Liver (tissue), 9 donors: Measurements from ENCODE around the gene SIPA1L2. TPM values are rescaled to one million over a fixed set of nuclear protein-coding genes. Genes with fewer than 3 reads are reported as not detected.

ENCODE experiments used
- DNase-seq: peaks from one replicate; pipeline ENCODE4 v3.0.0-alpha.2; 2017; ENCODE audit warnings: low spot score
- H3K27ac ChIP-seq, 2 donors: one replicate each; pipeline ENCODE4 v1.7.0; 2013; ENCODE audit warnings: inconsistent platforms in 2 of 2, low read length in 2 of 2, control low read depth in 1 of 2, low read depth in 1 of 2, mild to moderate bottlenecking in 1 of 2
- H3K27me3 ChIP-seq, 4 donors: one replicate each; pipeline versions ENCODE4 v1.6.1 to v1.7.0; 2013; ENCODE audit warnings: low read length in 3 of 4, inconsistent platforms in 1 of 4, mild to moderate bottlenecking in 1 of 4, moderate library complexity in 1 of 4; ENCODE audit not compliant: control insufficient read depth in 4 of 4, insufficient read depth in 4 of 4
- H3K36me3 ChIP-seq, 4 donors: one replicate each; pipeline versions ENCODE4 v1.6.1 to v1.7.0; 2013; ENCODE audit warnings: low read length in 3 of 4, mild to moderate bottlenecking in 3 of 4, low read depth in 1 of 4, moderate library complexity in 1 of 4; ENCODE audit not compliant: control insufficient read depth in 4 of 4, insufficient read depth in 3 of 4
- H3K4me1 ChIP-seq, 4 donors: one replicate each; pipeline versions ENCODE4 v1.6.1 to v1.7.0; 2013; ENCODE audit warnings: low read length in 3 of 4, mild to moderate bottlenecking in 3 of 4, moderate library complexity in 1 of 4; ENCODE audit not compliant: control insufficient read depth in 4 of 4, insufficient read depth in 4 of 4
- H3K4me3 ChIP-seq, 3 donors: one replicate each; pipeline versions ENCODE4 v1.6.1 to v1.7.0; 2013; ENCODE audit warnings: low read length in 3 of 3, control low read depth in 1 of 3, low read depth in 1 of 3, mild to moderate bottlenecking in 1 of 3
- H3K9ac ChIP-seq, 2 donors: one replicate each; pipeline ENCODE4 v1.7.0; 2013; ENCODE audit warnings: low read length in 2 of 2, mild to moderate bottlenecking in 2 of 2, moderate library complexity in 2 of 2, control low read depth in 1 of 2, low read depth in 1 of 2
- H3K9me3 ChIP-seq, 4 donors: one replicate each; pipeline versions ENCODE4 v1.6.1 to v1.7.0; 2013; ENCODE audit warnings: low read length in 3 of 4; ENCODE audit not compliant: control insufficient read depth in 4 of 4
- ATF3 ChIP-seq: IDR thresholded peaks from 2 replicates; pipeline ENCODE4 v1.6.1; 2016; ENCODE audit warnings: antibody characterized with exemption
- EGR1 ChIP-seq, 2 donors: IDR thresholded peaks; 2 replicates each; pipeline ENCODE4 v1.6.1; 2016 to 2018; ENCODE audit warnings: antibody characterized with exemption in 2 of 2, low read depth in 2 of 2
- FOXA1 ChIP-seq: IDR thresholded peaks from 2 replicates; pipeline ENCODE4 v1.6.1; 2016; ENCODE audit warnings: antibody characterized with exemption
- FOXA2 ChIP-seq: IDR thresholded peaks from 2 replicates; pipeline ENCODE4 v1.6.1; 2016; ENCODE audit warnings: antibody characterized with exemption
- GABPA ChIP-seq, 2 donors: IDR thresholded peaks in 1 of 2; conservative IDR thresholded peaks in 1 of 2; 2 replicates each; pipeline ENCODE4 v1.6.1; 2016; ENCODE audit warnings: antibody characterized with exemption in 2 of 2, mild to moderate bottlenecking in 1 of 2, moderate library complexity in 1 of 2
- HNF4A ChIP-seq, 2 donors: conservative IDR thresholded peaks; 2 replicates each; pipeline ENCODE4 v1.6.1; 2016; ENCODE audit warnings: antibody characterized with exemption in 2 of 2, mild to moderate bottlenecking in 2 of 2
- HNF4G ChIP-seq: IDR thresholded peaks from 2 replicates; pipeline ENCODE4 v1.6.1; 2016; ENCODE audit warnings: antibody characterized with exemption
- JUND ChIP-seq, 2 donors: IDR thresholded peaks; 2 replicates each; pipeline ENCODE4 v1.6.1; 2016; ENCODE audit warnings: antibody characterized with exemption in 2 of 2
- MAX ChIP-seq: IDR thresholded peaks from 2 replicates; pipeline ENCODE4 v1.6.1; 2016; ENCODE audit warnings: antibody characterized with exemption
- NR2F2 ChIP-seq: IDR thresholded peaks from 2 replicates; pipeline ENCODE4 v1.6.1; 2016; ENCODE audit warnings: antibody characterized with exemption
- RAD21 ChIP-seq, 2 donors: IDR thresholded peaks; 2 replicates each; pipeline ENCODE4 v1.6.1; 2016; ENCODE audit warnings: antibody characterized with exemption in 2 of 2, mild to moderate bottlenecking in 2 of 2
- RXRA ChIP-seq, 2 donors: IDR thresholded peaks; 2 replicates each; pipeline ENCODE4 v1.6.1; 2017 to 2018; ENCODE audit warnings: antibody characterized with exemption in 2 of 2, mild to moderate bottlenecking in 1 of 2
- TAF1 ChIP-seq: conservative IDR thresholded peaks from 2 replicates; pipeline ENCODE4 v1.6.1; 2016; ENCODE audit warnings: antibody characterized with exemption, mild to moderate bottlenecking
- YY1 ChIP-seq: IDR thresholded peaks from 2 replicates; pipeline ENCODE4 v1.6.1; 2016; ENCODE audit warnings: antibody characterized with exemption, mild to moderate bottlenecking
- ZBTB33 ChIP-seq: IDR thresholded peaks from 2 replicates; pipeline ENCODE4 v1.6.1; 2016; ENCODE audit warnings: antibody characterized with exemption
- WGBS: extraction: QIAGEN DNeasy Blood & Tissue Kit; methylation state at CpG from one replicate; pipeline ENCODE4 v1.1.7; 2013; 5-methylcytosine and 5-hydroxymethylcytosine counted together
- polyA plus RNA-seq, 2 donors: library from polyadenylated mRNA; stranded (reverse) in 1 of 2; unstranded in 1 of 2; fragments of 200-250 nt in 1 of 2; fragments of >200 nt in 1 of 2; fragmentation: Nextera tagmentation in 1 of 2; extraction: Ambion mirVana in 1 of 2; gene quantifications; one replicate each; pipeline versions ENCODE4 v1.2.1 to v1.2.3, GENCODE V29; 2013 to 2015
- total RNA-seq, 2 donors: library from RNA; depleted of rRNA; stranded (reverse); fragments of >200 nt; gene quantifications; one replicate each; pipeline ENCODE4 v1.2.3, GENCODE V29; 2014
- TF ChIP-seq, protein P1 (sequence below): IDR thresholded peaks from 2 replicates; pipeline ENCODE4 v1.6.1; 2016; ENCODE audit warnings: antibody characterized with exemption, mild to moderate bottlenecking
- TF ChIP-seq, protein P2 (sequence below): fragments of 150-350 bp; IDR thresholded peaks from 2 replicates; pipeline ENCODE4 v1.5.1; 2017; ENCODE audit warnings: improper control_type of control experiment, low read depth, low read length; ENCODE audit not compliant: missing input control
- donor health status: healthy.
- donor health status: healthy.
- donor health status: healthy.
- donor health status: healthy.
- donor health status: healthy.

The SIPA1L2 gene
- total and polyA plus RNA-seq, 4 donors = 1.9 to 18.5 (median 4.0) TPM

GRCh38 chr1:232626452-232626851, 3.5 kb downstream of the SIPA1L2 start:
- 85% methylated on average over 2 of the region's 2 CpGs for WGBS
- TF ChIP-seq, protein P1, sequence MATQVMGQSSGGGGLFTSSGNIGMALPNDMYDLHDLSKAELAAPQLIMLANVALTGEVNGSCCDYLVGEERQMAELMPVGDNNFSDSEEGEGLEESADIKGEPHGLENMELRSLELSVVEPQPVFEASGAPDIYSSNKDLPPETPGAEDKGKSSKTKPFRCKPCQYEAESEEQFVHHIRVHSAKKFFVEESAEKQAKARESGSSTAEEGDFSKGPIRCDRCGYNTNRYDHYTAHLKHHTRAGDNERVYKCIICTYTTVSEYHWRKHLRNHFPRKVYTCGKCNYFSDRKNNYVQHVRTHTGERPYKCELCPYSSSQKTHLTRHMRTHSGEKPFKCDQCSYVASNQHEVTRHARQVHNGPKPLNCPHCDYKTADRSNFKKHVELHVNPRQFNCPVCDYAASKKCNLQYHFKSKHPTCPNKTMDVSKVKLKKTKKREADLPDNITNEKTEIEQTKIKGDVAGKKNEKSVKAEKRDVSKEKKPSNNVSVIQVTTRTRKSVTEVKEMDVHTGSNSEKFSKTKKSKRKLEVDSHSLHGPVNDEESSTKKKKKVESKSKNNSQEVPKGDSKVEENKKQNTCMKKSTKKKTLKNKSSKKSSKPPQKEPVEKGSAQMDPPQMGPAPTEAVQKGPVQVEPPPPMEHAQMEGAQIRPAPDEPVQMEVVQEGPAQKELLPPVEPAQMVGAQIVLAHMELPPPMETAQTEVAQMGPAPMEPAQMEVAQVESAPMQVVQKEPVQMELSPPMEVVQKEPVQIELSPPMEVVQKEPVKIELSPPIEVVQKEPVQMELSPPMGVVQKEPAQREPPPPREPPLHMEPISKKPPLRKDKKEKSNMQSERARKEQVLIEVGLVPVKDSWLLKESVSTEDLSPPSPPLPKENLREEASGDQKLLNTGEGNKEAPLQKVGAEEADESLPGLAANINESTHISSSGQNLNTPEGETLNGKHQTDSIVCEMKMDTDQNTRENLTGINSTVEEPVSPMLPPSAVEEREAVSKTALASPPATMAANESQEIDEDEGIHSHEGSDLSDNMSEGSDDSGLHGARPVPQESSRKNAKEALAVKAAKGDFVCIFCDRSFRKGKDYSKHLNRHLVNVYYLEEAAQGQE = no peak
- TF ChIP-seq FOXA1 (no peak), HNF4G (no peak), GABPA (IDR thresholded peaks at IDR 0.05 in 1 of 2, conservative IDR thresholded peaks at IDR 0.05 in 1 of 2) (no peak), TAF1 (no peak), JUND (IDR thresholded peaks at IDR 0.05) (no peak), RAD21 (IDR thresholded peaks at IDR 0.05) (no peak), EGR1 (IDR thresholded peaks at IDR 0.05; ENCODE audit: low read depth in 2 of 2) (no peak), ATF3 (no peak), ZBTB33 (no peak), YY1 (no peak), MAX (no peak), HNF4A (conservative IDR thresholded peaks at IDR 0.05) (no peak), FOXA2 (no peak), RXRA (IDR thresholded peaks at IDR 0.05) (no peak), NR2F2 (no peak)
- TF ChIP-seq, protein P2, sequence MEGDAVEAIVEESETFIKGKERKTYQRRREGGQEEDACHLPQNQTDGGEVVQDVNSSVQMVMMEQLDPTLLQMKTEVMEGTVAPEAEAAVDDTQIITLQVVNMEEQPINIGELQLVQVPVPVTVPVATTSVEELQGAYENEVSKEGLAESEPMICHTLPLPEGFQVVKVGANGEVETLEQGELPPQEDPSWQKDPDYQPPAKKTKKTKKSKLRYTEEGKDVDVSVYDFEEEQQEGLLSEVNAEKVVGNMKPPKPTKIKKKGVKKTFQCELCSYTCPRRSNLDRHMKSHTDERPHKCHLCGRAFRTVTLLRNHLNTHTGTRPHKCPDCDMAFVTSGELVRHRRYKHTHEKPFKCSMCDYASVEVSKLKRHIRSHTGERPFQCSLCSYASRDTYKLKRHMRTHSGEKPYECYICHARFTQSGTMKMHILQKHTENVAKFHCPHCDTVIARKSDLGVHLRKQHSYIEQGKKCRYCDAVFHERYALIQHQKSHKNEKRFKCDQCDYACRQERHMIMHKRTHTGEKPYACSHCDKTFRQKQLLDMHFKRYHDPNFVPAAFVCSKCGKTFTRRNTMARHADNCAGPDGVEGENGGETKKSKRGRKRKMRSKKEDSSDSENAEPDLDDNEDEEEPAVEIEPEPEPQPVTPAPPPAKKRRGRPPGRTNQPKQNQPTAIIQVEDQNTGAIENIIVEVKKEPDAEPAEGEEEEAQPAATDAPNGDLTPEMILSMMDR = no peak
- no peak overlapping the region for H3K27ac ChIP-seq
- no peaks in the 10 kb centered on the region for H3K36me3 ChIP-seq
- H3K9me3 ChIP-seq = no peaks in the 10 kb centered on the region
- H3K4me3 ChIP-seq = no peak overlapping the region
- DNase-seq = no peak
- H3K27me3 ChIP-seq = no peaks in the 10 kb centered on the region
- H3K4me1 ChIP-seq = peaks cover 1 to 14% (median 3%) of the 10 kb centered on the region in 4 donors
- H3K9ac ChIP-seq = no peak overlapping the region
